HepG2 (cell line): ENCODE measurements around the gene MARCHF2. TPM values are rescaled to one million over a fixed set of nuclear protein-coding genes. Genes with fewer than 3 reads are reported as not detected.
"Not testable (repeated sequence)": the region's sequence is repeated elsewhere in the genome, so short reads cannot be mapped to it uniquely, and the experiment has no call there.

Source experiments
- ATAC-seq: fragments of 200-7000 bp; cut with Tn5 transposase; 3 replicates; pipeline ENCODE4 v1.9.1; 2020; ENCODE audit warnings: mild to moderate bottlenecking, moderate library complexity
- BruUV-seq: library from RNA; stranded (reverse); fragments of 400-500 nt; replicated peaks from 2 replicates; lab custom pipeline; 2021; lab: Mats Ljungman, UMichigan
- CTCF ChIA-PET: fragments of 300-600 bp; formaldehyde crosslinking; extraction: SDS; loops from one replicate; lab custom pipeline; 2021; ENCODE audit warnings: low total read pairs, inconsistent platforms, low intra/inter-chr PET ratio; lab: Yijun Ruan, JAX
- POLR2A ChIA-PET: fragments of 350-600 bp; sonication (Branson Sonifier 250); formaldehyde crosslinking; loops from one replicate; lab custom pipeline; 2020; ENCODE audit warnings: antibody characterized with exemption, inconsistent platforms; lab: Yijun Ruan, JAX
- DNase-seq: peaks from one replicate; pipeline ENCODE4 v3.0.0-alpha.2; 2015; ENCODE audit warnings: low spot score
- FAIRE-seq: peaks from 3 replicates; lab custom pipeline; 2011; peaks lifted over from hg19 to GRCh38; lab: Jason Lieb, UNC
- H2AFZ ChIP-seq: one replicate; pipeline ENCODE4 v1.6.1; 2011; ENCODE audit warnings: low read length, inconsistent platforms
- H3K27ac ChIP-seq: fragments of 300-600 bp; 3 replicates; pipeline ENCODE4 v1.8.0; 2011; ENCODE audit warnings: mixed run types, mild to moderate bottlenecking, mixed read lengths, low read length, inconsistent platforms; ENCODE audit not compliant: insufficient read depth; ENCODE audit errors: extremely low read length
- H3K27me3 ChIP-seq, 2 experiments: fragments of 200-600 bp in 1 of 2; 2 replicates in 1 of 2; 3 replicates in 1 of 2; pipeline versions ENCODE4 v1.6.0 to v1.8.0; 2011; ENCODE audit warnings: low read length in 2 of 2, mild to moderate bottlenecking in 2 of 2, moderate library complexity in 2 of 2, inconsistent platforms in 1 of 2; ENCODE audit not compliant: insufficient read depth in 2 of 2, control insufficient read depth in 1 of 2
- H3K36me3 ChIP-seq, 2 experiments: fragments of 200-600 bp in 1 of 2; replicated peaks in 1 of 2; 2 replicates in 1 of 2; 3 replicates in 1 of 2; pipeline versions ENCODE4 v1.5.1 to v1.8.0; 2011; ENCODE audit warnings: low read length in 2 of 2, inconsistent platforms in 1 of 2; ENCODE audit not compliant: insufficient read depth in 2 of 2, control insufficient read depth in 1 of 2
- H3K4me1 ChIP-seq: 2 replicates; pipeline ENCODE4 v1.5.1; 2012; ENCODE audit warnings: low read length, inconsistent platforms; ENCODE audit not compliant: insufficient read depth
- H3K4me2 ChIP-seq: 2 replicates; pipeline ENCODE4 v1.6.0; 2011; ENCODE audit warnings: low read depth, low read length, inconsistent platforms
- H3K4me3 ChIP-seq, 3 experiments: fragments of 200-600 bp in 1 of 3; sonication (generic), shearing (Covaris generic) in 1 of 3; replicated peaks in 1 of 3; 2 replicates each; pipeline ENCODE4 v1.5.1; 2011 to 2016; ENCODE audit warnings: low read length in 3 of 3, inconsistent platforms in 2 of 3, low read depth in 2 of 3, mild to moderate bottlenecking in 2 of 3, control low read depth in 1 of 3, mixed read lengths in 1 of 3; ENCODE audit not compliant: insufficient read depth in 1 of 3
- H3K79me2 ChIP-seq: one replicate; pipeline ENCODE4 v1.6.1; 2011; ENCODE audit warnings: low read length, inconsistent platforms; ENCODE audit not compliant: insufficient read depth
- H3K9ac ChIP-seq: 2 replicates; pipeline ENCODE4 v1.6.0; 2011; ENCODE audit warnings: mild to moderate bottlenecking, low read depth, low read length, inconsistent platforms; ENCODE audit not compliant: insufficient read depth
- H3K9me3 ChIP-seq: 2 replicates; pipeline ENCODE4 v1.5.1; 2012; ENCODE audit warnings: mild to moderate bottlenecking, low read length
- H4K20me1 ChIP-seq: 2 replicates; pipeline ENCODE4 v1.6.0; 2011; ENCODE audit warnings: inconsistent platforms, mild to moderate bottlenecking, low read length, moderate library complexity; ENCODE audit not compliant: insufficient read depth
- GABPB1 ChIP-seq: IDR thresholded peaks from 2 replicates; pipeline ENCODE4 v1.6.1; 2016; ENCODE audit warnings: mild to moderate bottlenecking, missing genetic modification reagents, moderate library complexity, missing compliant biosample characterization
- ZNF687 ChIP-seq: sonication (generic); formaldehyde crosslinking; IDR thresholded peaks from 2 replicates; pipeline ENCODE4 v1.5.1; 2020; ENCODE audit warnings: mild to moderate bottlenecking, missing genetic modification reagents, moderate library complexity
- WGBS: methylation state at CpG from one replicate; pipeline ENCODE4 v1.1.6; 2017; ENCODE audit warnings: low lambda C conversion rate; 5-methylcytosine and 5-hydroxymethylcytosine counted together
- in situ Hi-C: cut with HindIII; loops from 2 replicates; pipeline ENCODE4 v1.10.0; 2017; ENCODE audit warnings: low pct_unique_long_range_greater_than_20kb; ENCODE audit not compliant: extremely low pct_ligation_motif_present
- intact Hi-C: fragments of 100-400 bp; cut with micrococcal nuclease; formaldehyde crosslinking; loops from one replicate; pipeline ENCODE4 v1.10.0; 2022; ENCODE audit not compliant: unreplicated experiment
- polyA plus RNA-seq, 8 experiments: library from polyadenylated mRNA; depleted of rRNA in 3 of 8; stranded (reverse) in 7 of 8; unstranded in 1 of 8; fragments of >200 nt; fragmentation: Illumina TruSeq in 4 of 8; extraction: Trizol in 4 of 8; gene quantifications; 2 replicates each; pipeline versions ENCODE4 v1.2.1 to v1.2.3, GENCODE V29; 2011 to 2016; ENCODE audit warnings: low read depth in 4 of 8, missing spikeins in 1 of 8, mixed read lengths in 1 of 8; ENCODE audit not compliant: insufficient read depth in 1 of 8
- total RNA-seq, 5 experiments: library from RNA; depleted of rRNA; stranded (reverse); fragments of >200 nt; fragmentation: Illumina TruSeq; extraction: Trizol; gene quantifications; 2 replicates each; pipeline ENCODE4 v1.2.3, GENCODE V29; 2016; ENCODE audit warnings: low read depth in 1 of 5

MARCHF2 gene
- total and polyA plus RNA-seq, 2 of the 13 experiments (the other 11 are each of a cell fraction or from before 2014, with no cell fraction given), result 12.7 to 13.0 TPM

GRCh38 chr19:8375766-8376165 is 37.3 kb upstream of the MARCHF2 start:
- CTCF ChIA-PET, H3K36me3 ChIP-seq: not testable (repeated sequence)
- POLR2A ChIA-PET, result interaction anchor here (0.8 to 4.6 kb wide), 7 partner anchors 10 to 21 kb away, joined by 3 to 41 read pairs (median 5); partner anchors contain the start of genes ANGPTL4 and RAB11B

More at GRCh38 chr19:8375766-8376165, 37.3 kb upstream of the MARCHF2 start:
- H3K9ac ChIP-seq, H3K4me3 ChIP-seq, H3K4me2 ChIP-seq, H2AFZ ChIP-seq, DNase-seq, H4K20me1 ChIP-seq, H3K9me3 ChIP-seq, H3K79me2 ChIP-seq, BruUV-seq, intact Hi-C loops, in situ Hi-C loops, FAIRE-seq, ATAC-seq, H3K27me3 ChIP-seq: not testable (repeated sequence)
- peak overlapping the region; percentile 84 for H3K27ac ChIP-seq
- peaks cover 55% of the 10 kb centered on the region for H3K4me1 ChIP-seq
- TF ChIP-seq ZNF687 (CRISPR knock-in tag), result peak; percentile 37; the same call in 1 of the 2 replicates
- peak; percentile 15; the same call in 1 of the 2 replicates for TF ChIP-seq GABPB1
- 100% methylated on average over 1 of the region's 32 CpGs for WGBS
